ENCODE data around the gene LDAH. TPM values are rescaled to one million over a fixed set of nuclear protein-coding genes. Genes with fewer than 3 reads are reported as not detected.

The LDAH gene
- total and polyA plus RNA-seq, 10 of the 15 experiments (the other 5 are each of a cell fraction or from before 2014, with no cell fraction given), result 17.9 to 44.7 (median 30.0) TPM

DNA sequence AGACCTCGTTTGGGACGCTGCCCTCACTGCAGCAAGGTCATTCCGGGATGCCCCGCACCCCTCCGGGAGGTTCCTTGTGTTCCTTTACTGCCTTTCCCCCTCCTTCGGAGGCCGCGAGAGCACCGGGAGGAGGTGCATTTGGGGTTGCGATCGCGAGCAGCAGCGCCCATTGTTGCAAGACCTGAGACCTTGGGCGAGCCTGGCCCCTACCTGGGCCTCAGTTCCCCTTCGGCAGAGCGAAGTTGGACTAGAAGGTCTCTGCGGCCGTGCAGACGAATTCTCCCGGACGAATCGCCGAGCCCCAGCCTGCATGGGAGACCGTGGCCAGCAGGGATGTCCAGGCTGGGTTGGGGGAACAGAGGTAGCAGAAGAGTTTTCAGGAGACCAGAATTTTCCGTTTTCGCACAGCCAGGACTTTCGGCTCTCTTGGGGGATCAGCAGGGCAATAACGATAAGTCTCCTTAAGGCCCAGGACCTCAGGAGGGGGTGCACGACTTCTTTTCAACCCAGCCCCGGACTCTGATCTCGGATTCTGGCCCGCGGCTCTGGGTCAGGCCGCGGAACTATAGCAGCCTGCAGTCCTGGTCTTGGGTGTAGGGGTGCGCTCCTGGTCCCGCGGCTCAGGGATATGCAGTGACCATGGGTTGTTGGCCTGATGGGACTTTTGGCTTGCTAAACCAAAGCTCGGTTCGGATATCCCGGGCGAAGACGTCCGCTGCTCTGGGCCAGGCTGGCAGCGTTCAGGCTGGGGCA is 153.2 kb downstream of the LDAH start (continued):
- TF ChIP-seq MEF2B (IDR thresholded peaks at IDR 0.05; ENCODE audit: partially characterized antibody, poor library complexity, severe bottlenecking) (no peak), PAX5 (IDR thresholded peaks at IDR 0.05; ENCODE audit: borderline replicate concordance, low read depth, low read length) (no peak), MTA3 (IDR thresholded peaks at IDR 0.05; ENCODE audit: borderline replicate concordance, low read length) (no peak), SREBF1 (IDR thresholded peaks at IDR 0.05; ENCODE audit: low read length) (no peak)

DNA sequence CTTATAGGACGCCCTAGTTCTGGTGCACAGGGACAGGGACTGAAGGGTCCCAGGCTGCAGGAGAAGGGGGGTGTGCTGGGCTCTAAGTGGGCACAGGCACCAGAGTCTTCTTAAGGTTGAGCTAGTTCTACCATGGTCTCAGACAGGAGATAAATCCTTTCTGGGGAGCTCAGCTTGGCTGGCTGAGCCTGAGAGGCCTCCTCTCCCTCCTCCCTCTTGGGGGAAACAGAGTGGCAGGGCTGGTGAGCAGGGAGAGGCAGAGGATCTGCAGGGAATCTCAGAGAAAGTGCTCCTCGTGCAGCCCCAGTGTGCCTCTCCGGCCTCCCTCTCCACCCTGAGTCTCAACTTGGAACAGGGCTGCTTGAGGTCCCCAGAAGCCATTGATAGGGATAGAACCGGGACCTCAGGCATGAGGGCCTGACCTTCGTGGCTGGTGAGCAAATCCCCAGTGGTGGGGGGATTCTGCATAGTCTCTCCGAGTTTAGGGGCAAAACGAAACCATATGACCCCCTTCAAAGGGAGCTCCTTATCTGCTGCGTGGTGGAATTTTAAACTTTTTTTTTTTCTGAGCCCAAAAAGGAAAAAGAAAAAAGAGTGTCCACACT is 153.9 kb downstream of the LDAH start:
- SMC1A ChIA-PET (ENCODE audit: uncharacterized antibody, unreplicated experiment), result no interaction called here
- TF ChIP-seq HCFC1 (IDR thresholded peaks at IDR 0.05; ENCODE audit: low read length) (no peak), MXI1 (IDR thresholded peaks at IDR 0.05; ENCODE audit: low read depth, low read length) (no peak), RELA (IDR thresholded peaks at IDR 0.05; ENCODE audit: borderline replicate concordance, partially characterized antibody) (no peak), SMAD5 (IDR thresholded peaks at IDR 0.05; ENCODE audit: low read depth) (no peak), CEBPB (IDR thresholded peaks at IDR 0.05; ENCODE audit: borderline replicate concordance in 1 of 2, low read depth in 2 of 2, low read length in 2 of 2) (no peak)
- WGBS (ENCODE audit: insufficient coverage, insufficient replicate concordance, low lambda C conversion rate, missing lambda C conversion rate), result 65% methylated on average over 8 of the region's 8 CpGs
- intact Hi-C loops (cut with micrococcal nuclease; ENCODE audit: unreplicated experiment), result no loop called here
- BruUV-seq (replicated peaks), result no TSS peak
- RAD21 ChIA-PET (ENCODE audit: unreplicated experiment), result interaction anchor here (0.5 to 0.6 kb wide), 2 partner anchors 355 to 539 kb away, joined by 3 read pairs; no protein-coding TSS in a partner anchor
- no peak overlapping the region for H3K27ac ChIP-seq (ENCODE audit: control insufficient read depth, insufficient read depth)
- FAIRE-seq, result no peak
- POLR2A ChIA-PET, result no interaction called here
- no peaks in the 10 kb centered on the region for H4K20me1 ChIP-seq (ENCODE audit: control insufficient read depth, insufficient read depth)
- H3K9ac ChIP-seq (ENCODE audit: control insufficient read depth, insufficient read depth, low read length), result no peak overlapping the region
- no peak overlapping the region for H3K4me2 ChIP-seq (ENCODE audit: control insufficient read depth, insufficient read depth)
- in situ Hi-C loops (cut with MboI), result loop anchor here (25.0 kb wide), 1 partner anchor 443 kb away; the partner anchor contains the start of gene TDRD15
- peaks cover 22 to 33% of the 10 kb centered on the region in 2 experiments for H3K27me3 ChIP-seq (replicated peaks in 1 of 2; ENCODE audit: control insufficient read depth in 2 of 2, insufficient read depth in 2 of 2, low read length in 1 of 2)
- DNase-seq (ENCODE audit: low read depth, low spot score), result no peak
- H3K9me3 ChIP-seq (replicated peaks; ENCODE audit: control insufficient read depth, insufficient read depth, low read length), result no peaks in the 10 kb centered on the region; the same call in 2 of the 3 replicates
- peaks cover 13% of the 10 kb centered on the region; the same call in 1 of the 2 replicates for H3K4me1 ChIP-seq (ENCODE audit: control insufficient read depth, insufficient read depth, low read length)
- no peaks in the 10 kb centered on the region for H3K36me3 ChIP-seq (ENCODE audit: control insufficient read depth in 2 of 2, insufficient read depth in 2 of 2, low read length in 1 of 2)
- no peaks in the 10 kb centered on the region for H3K79me2 ChIP-seq (ENCODE audit: control insufficient read depth, insufficient read depth, low read length)
- ATAC-seq, result no peak
- H2AFZ ChIP-seq (ENCODE audit: control insufficient read depth, low read depth, low read length), result no peak overlapping the region
- H3K4me3 ChIP-seq, result no peak overlapping the region
- CTCF ChIA-PET, result no interaction called here

Measured in GM12878 (cell line).